HCT116 (cell line): ENCODE measurements around the gene GPR84.

Experiments
- ELF1 ChIP-seq: IDR thresholded peaks from 2 replicates; pipeline ENCODE4 v1.6.1; 2012; ENCODE audit warnings: low read depth, borderline replicate concordance
- EZH2 ChIP-seq: fragments of 200-600 bp; sonication (generic); IDR thresholded peaks from 2 replicates; pipeline ENCODE4 v1.6.1; 2017; ENCODE audit warnings: antibody characterized with exemption, mixed run types
- EZH2phosphoT487 ChIP-seq: fragments of 200-600 bp; IDR thresholded peaks from 2 replicates; pipeline ENCODE4 v1.6.1; 2018; ENCODE audit warnings: antibody characterized with exemption, borderline replicate concordance
- JUND ChIP-seq: IDR thresholded peaks from 2 replicates; pipeline ENCODE4 v1.6.1; 2012
- RAD21 ChIP-seq: IDR thresholded peaks from 2 replicates; pipeline ENCODE4 v1.6.1; 2012; ENCODE audit warnings: low read depth, mild to moderate bottlenecking
- YY1 ChIP-seq: IDR thresholded peaks from 2 replicates; pipeline ENCODE4 v1.6.1; 2011; ENCODE audit warnings: low read length, low read depth, moderate library complexity, mild to moderate bottlenecking; ENCODE audit not compliant: insufficient replicate concordance; ENCODE audit errors: extremely low read depth
- ZNF274 ChIP-seq: fragments of 200-500 bp; sonication (Bioruptor generic); IDR thresholded peaks from 2 replicates; pipeline ENCODE4 v1.6.1; 2014; ENCODE audit warnings: mild to moderate bottlenecking, low read depth, low read length, inconsistent platforms
- TF ChIP-seq, protein P1 (sequence below), 3 experiments: fragments of 200-600 bp in 1 of 3; sonication (generic) in 1 of 3; IDR thresholded peaks in 2 of 3; conservative IDR thresholded peaks in 1 of 3; 2 replicates each; pipeline ENCODE4 v1.5.1; 2012 to 2017; ENCODE audit warnings: low read depth in 2 of 3, low read length in 2 of 3, antibody characterized with exemption in 1 of 3, borderline replicate concordance in 1 of 3, control low read depth in 1 of 3, mild to moderate bottlenecking in 1 of 3, mixed read lengths in 1 of 3, mixed run types in 1 of 3, moderate library complexity in 1 of 3; ENCODE audit not compliant: insufficient read depth in 1 of 3
- TF ChIP-seq, protein P2 (sequence below): IDR thresholded peaks from 2 replicates; pipeline ENCODE4 v1.6.1; 2012

DNA sequence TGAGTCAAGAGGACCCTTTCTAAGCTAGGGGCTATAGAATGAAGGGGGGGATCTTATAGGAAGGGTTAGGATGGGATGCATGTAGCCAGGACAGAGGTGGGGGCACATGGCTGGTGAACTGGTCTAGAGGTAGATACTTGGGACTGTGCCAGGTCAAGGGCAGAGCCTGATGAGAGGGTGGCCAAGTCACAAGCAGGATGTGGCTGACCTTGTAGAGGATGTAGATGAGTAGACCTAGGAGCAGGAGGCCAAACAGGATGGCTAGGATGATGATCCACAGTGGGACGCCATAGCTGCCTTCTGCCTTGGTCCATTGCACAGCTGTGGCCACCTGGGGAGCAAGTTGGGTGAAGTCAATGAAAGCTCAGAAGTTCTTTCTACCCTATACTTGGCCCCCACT, 32.9 kb upstream of the GPR84 start:
- TF ChIP-seq, protein P1, sequence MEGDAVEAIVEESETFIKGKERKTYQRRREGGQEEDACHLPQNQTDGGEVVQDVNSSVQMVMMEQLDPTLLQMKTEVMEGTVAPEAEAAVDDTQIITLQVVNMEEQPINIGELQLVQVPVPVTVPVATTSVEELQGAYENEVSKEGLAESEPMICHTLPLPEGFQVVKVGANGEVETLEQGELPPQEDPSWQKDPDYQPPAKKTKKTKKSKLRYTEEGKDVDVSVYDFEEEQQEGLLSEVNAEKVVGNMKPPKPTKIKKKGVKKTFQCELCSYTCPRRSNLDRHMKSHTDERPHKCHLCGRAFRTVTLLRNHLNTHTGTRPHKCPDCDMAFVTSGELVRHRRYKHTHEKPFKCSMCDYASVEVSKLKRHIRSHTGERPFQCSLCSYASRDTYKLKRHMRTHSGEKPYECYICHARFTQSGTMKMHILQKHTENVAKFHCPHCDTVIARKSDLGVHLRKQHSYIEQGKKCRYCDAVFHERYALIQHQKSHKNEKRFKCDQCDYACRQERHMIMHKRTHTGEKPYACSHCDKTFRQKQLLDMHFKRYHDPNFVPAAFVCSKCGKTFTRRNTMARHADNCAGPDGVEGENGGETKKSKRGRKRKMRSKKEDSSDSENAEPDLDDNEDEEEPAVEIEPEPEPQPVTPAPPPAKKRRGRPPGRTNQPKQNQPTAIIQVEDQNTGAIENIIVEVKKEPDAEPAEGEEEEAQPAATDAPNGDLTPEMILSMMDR (IDR thresholded peaks at IDR 0.05 in 2 of 3, conservative IDR thresholded peaks at IDR 0.05 in 1 of 3; ENCODE audit: borderline replicate concordance in 1 of 3, insufficient read depth in 1 of 3, low read depth in 2 of 3, low read length in 2 of 3): no peak
- TF ChIP-seq EZH2: no peak
- TF ChIP-seq RAD21: no peak
- no peak for TF ChIP-seq YY1
- no peak for TF ChIP-seq JUND
- TF ChIP-seq EZH2phosphoT487: no peak
- no peak for TF ChIP-seq ELF1
- TF ChIP-seq ZNF274: no peak
- TF ChIP-seq, protein P2, sequence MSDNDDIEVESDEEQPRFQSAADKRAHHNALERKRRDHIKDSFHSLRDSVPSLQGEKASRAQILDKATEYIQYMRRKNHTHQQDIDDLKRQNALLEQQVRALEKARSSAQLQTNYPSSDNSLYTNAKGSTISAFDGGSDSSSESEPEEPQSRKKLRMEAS: no peak
